ENCODE results near the gene BMI1. TPM values are rescaled to one million over a fixed set of nuclear protein-coding genes. Genes with fewer than 3 reads are reported as not detected.

The BMI1 gene
- total RNA-seq, 1 experiment from 2014 or later, result 85.2 TPM

GRCh38 chr10:22332116-22332692 is 11.3 kb downstream of the BMI1 start:
- no peak overlapping the region for H3K27ac ChIP-seq (ENCODE audit: low read depth, low read length, poor library complexity, severe bottlenecking)
- no peaks in the 10 kb centered on the region for H3K9me3 ChIP-seq (ENCODE audit: low read depth, low read length, poor library complexity, severe bottlenecking)
- intact Hi-C loops (cut with micrococcal nuclease; ENCODE audit: unreplicated experiment), result no loop called here
- peaks cover 7% of the 10 kb centered on the region for H3K27me3 ChIP-seq (replicated peaks; ENCODE audit: insufficient read depth, low read depth, low read length, poor library complexity)
- ChIA-PET POLR2A (ENCODE audit: low non-redundant PET) (no interaction called here), CTCF (no interaction called here)
- BruUV-seq (replicated peaks), result no TSS peak
- H3K36me3 ChIP-seq (ENCODE audit: insufficient read depth, low read length, poor library complexity, severe bottlenecking), result peaks cover 38% of the 10 kb centered on the region
- TF ChIP-seq EZH2 (IDR thresholded peaks at IDR 0.05; ENCODE audit: borderline replicate concordance, low read depth, low read length, poor library complexity, severe bottlenecking), result no peak
- TF ChIP-seq, protein P1, sequence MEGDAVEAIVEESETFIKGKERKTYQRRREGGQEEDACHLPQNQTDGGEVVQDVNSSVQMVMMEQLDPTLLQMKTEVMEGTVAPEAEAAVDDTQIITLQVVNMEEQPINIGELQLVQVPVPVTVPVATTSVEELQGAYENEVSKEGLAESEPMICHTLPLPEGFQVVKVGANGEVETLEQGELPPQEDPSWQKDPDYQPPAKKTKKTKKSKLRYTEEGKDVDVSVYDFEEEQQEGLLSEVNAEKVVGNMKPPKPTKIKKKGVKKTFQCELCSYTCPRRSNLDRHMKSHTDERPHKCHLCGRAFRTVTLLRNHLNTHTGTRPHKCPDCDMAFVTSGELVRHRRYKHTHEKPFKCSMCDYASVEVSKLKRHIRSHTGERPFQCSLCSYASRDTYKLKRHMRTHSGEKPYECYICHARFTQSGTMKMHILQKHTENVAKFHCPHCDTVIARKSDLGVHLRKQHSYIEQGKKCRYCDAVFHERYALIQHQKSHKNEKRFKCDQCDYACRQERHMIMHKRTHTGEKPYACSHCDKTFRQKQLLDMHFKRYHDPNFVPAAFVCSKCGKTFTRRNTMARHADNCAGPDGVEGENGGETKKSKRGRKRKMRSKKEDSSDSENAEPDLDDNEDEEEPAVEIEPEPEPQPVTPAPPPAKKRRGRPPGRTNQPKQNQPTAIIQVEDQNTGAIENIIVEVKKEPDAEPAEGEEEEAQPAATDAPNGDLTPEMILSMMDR (conservative IDR thresholded peaks at IDR 0.05; ENCODE audit: low read depth, low read length), result no peak
- H3K4me3 ChIP-seq (ENCODE audit: low read depth, low read length, poor library complexity, severe bottlenecking), result no peak overlapping the region
- no peak for DNase-seq (ENCODE audit: low spot score)
- peaks cover 4% of the 10 kb centered on the region for H3K4me1 ChIP-seq (ENCODE audit: insufficient read depth, low read length, poor library complexity, severe bottlenecking)

GRCh38 chr10:22333167-22333974 is 12.5 kb downstream of the BMI1 start:
- ChIA-PET CTCF (no interaction called here), POLR2A (ENCODE audit: low non-redundant PET) (no interaction called here)
- Histone ChIP-seq H3K9me3 (ENCODE audit: low read depth, low read length, poor library complexity, severe bottlenecking) (no peaks in the 10 kb centered on the region), H3K27me3 (replicated peaks; ENCODE audit: insufficient read depth, low read depth, low read length, poor library complexity) (peaks cover 18% of the 10 kb centered on the region), H3K4me3 (ENCODE audit: low read depth, low read length, poor library complexity, severe bottlenecking) (no peak overlapping the region), H3K36me3 (ENCODE audit: insufficient read depth, low read length, poor library complexity, severe bottlenecking) (peaks cover 27% of the 10 kb centered on the region), H3K27ac (ENCODE audit: low read depth, low read length, poor library complexity, severe bottlenecking) (no peak overlapping the region), H3K4me1 (ENCODE audit: insufficient read depth, low read length, poor library complexity, severe bottlenecking) (peaks cover 8% of the 10 kb centered on the region)
- intact Hi-C loops (cut with micrococcal nuclease; ENCODE audit: unreplicated experiment), result no loop called here
- no peak for DNase-seq (ENCODE audit: low spot score)
- no peak for TF ChIP-seq EZH2 (IDR thresholded peaks at IDR 0.05; ENCODE audit: borderline replicate concordance, low read depth, low read length, poor library complexity, severe bottlenecking)
- TF ChIP-seq, protein P1 (conservative IDR thresholded peaks at IDR 0.05; ENCODE audit: low read depth, low read length), result no peak
- BruUV-seq (replicated peaks), result no TSS peak

DNA sequence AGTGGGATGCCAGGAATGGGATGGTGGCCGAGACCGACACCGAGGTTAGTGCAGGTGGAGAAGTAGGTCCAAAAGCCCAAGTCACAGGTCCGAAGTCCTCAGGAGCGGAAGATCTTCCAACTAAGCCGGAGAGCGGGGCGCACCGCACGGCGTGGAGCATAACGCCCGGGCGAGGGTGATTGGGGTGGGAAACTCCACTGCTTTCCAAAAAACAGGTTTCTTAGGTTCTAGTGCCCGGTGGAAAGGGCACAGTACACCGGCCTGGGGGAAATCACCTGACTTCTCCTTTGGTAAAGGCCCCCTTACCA is 13.0 kb downstream of the BMI1 start:
- no peak overlapping the region for H3K27ac ChIP-seq (ENCODE audit: low read depth, low read length, poor library complexity, severe bottlenecking)
- peaks cover 24% of the 10 kb centered on the region for H3K27me3 ChIP-seq (replicated peaks; ENCODE audit: insufficient read depth, low read depth, low read length, poor library complexity)
- H3K36me3 ChIP-seq (ENCODE audit: insufficient read depth, low read length, poor library complexity, severe bottlenecking), result peaks cover 21% of the 10 kb centered on the region
- POLR2A ChIA-PET (ENCODE audit: low non-redundant PET), result no interaction called here
- peaks cover 14% of the 10 kb centered on the region for H3K4me1 ChIP-seq (ENCODE audit: insufficient read depth, low read length, poor library complexity, severe bottlenecking)
- no peak for DNase-seq (ENCODE audit: low spot score)
- intact Hi-C loops (cut with micrococcal nuclease; ENCODE audit: unreplicated experiment), result no loop called here
- no peak for TF ChIP-seq EZH2 (IDR thresholded peaks at IDR 0.05; ENCODE audit: borderline replicate concordance, low read depth, low read length, poor library complexity, severe bottlenecking)
- TF ChIP-seq, protein P1 (conservative IDR thresholded peaks at IDR 0.05; ENCODE audit: low read depth, low read length), result no peak
- H3K9me3 ChIP-seq (ENCODE audit: low read depth, low read length, poor library complexity, severe bottlenecking), result no peaks in the 10 kb centered on the region
- H3K4me3 ChIP-seq (ENCODE audit: low read depth, low read length, poor library complexity, severe bottlenecking), result no peak overlapping the region
- BruUV-seq (replicated peaks), result no TSS peak
- CTCF ChIA-PET, result no interaction called here

All from A673 (cell line).